WTC11 (cell line): Measurements from ENCODE around the gene TMEM253. TPM values are rescaled to one million over a fixed set of nuclear protein-coding genes. Genes with fewer than 3 reads are reported as not detected.

Experiments
- ATAC-seq: fragments of 200-7000 bp; cut with Tn5 transposase; 2 replicates; pipeline ENCODE4 v1.10.0; 2021; ENCODE audit warnings: mild to moderate bottlenecking, moderate library complexity
- CTCF ChIA-PET: fragments of 300-600 bp; sonication (Branson Sonifier 250); formaldehyde crosslinking; loops from one replicate; lab custom pipeline; 2021; ENCODE audit warnings: antibody characterized with exemption; lab: Charles Lee
- POLR2A ChIA-PET: fragments of 350-600 bp; sonication (Branson Sonifier 250); formaldehyde crosslinking; loops from one replicate; lab custom pipeline; 2021; ENCODE audit warnings: antibody characterized with exemption; lab: Charles Lee
- DNase-seq: peaks from one replicate; pipeline ENCODE4 v3.0.0; 2021; ENCODE audit warnings: low spot score
- H3K27ac Mint-ChIP-seq: 2 replicates; pipeline ENCODE4 v1.8.0; 2021; ENCODE audit warnings: mixed read lengths
- H3K27me3 Mint-ChIP-seq: 2 replicates; pipeline ENCODE4 v1.8.0; 2021; ENCODE audit warnings: low read depth, mild to moderate bottlenecking, moderate library complexity, mixed read lengths
- H3K36me3 Mint-ChIP-seq: 2 replicates; pipeline ENCODE4 v1.8.0; 2021; ENCODE audit warnings: mixed read lengths
- H3K4me1 Mint-ChIP-seq: 2 replicates; pipeline ENCODE4 v1.8.0; 2022; ENCODE audit warnings: mixed read lengths
- H3K4me3 Mint-ChIP-seq: 2 replicates; pipeline ENCODE4 v1.8.0; 2021; ENCODE audit warnings: mild to moderate bottlenecking, moderate library complexity, mixed read lengths
- H3K9me3 Mint-ChIP-seq: 2 replicates; pipeline ENCODE4 v1.8.0; 2021; ENCODE audit warnings: mixed read lengths
- ETV6 ChIP-seq: sonication (generic); formaldehyde crosslinking; IDR thresholded peaks from 2 replicates; pipeline ENCODE4 v1.8.1; 2022; ENCODE audit warnings: mild to moderate bottlenecking, missing genetic modification reagents
- GRHL2 ChIP-seq: fragments of 250-450 bp; sonication (Bioruptor Pico); IDR thresholded peaks from 2 replicates; pipeline ENCODE4 v1.8.0; 2022; ENCODE audit warnings: mild to moderate bottlenecking, moderate library complexity; ENCODE audit not compliant: insufficient replicate concordance, severe bottlenecking
- NFE2L1 ChIP-seq: sonication (generic); formaldehyde crosslinking; IDR thresholded peaks from 2 replicates; pipeline ENCODE4 v1.8.1; 2023; ENCODE audit warnings: missing genetic modification reagents
- NFYB ChIP-seq: sonication (generic); formaldehyde crosslinking; conservative IDR thresholded peaks from 2 replicates; pipeline ENCODE4 v1.8.0; 2022; ENCODE audit warnings: low read depth, missing genetic modification reagents
- NR3C1 ChIP-seq: sonication (generic); formaldehyde crosslinking; conservative IDR thresholded peaks from 2 replicates; pipeline ENCODE4 v1.8.1; 2023; ENCODE audit warnings: low read depth, mild to moderate bottlenecking, missing genetic modification reagents
- PRDM15 ChIP-seq: sonication (generic); formaldehyde crosslinking; IDR thresholded peaks from 2 replicates; pipeline ENCODE4 v1.8.0; 2022; ENCODE audit warnings: missing genetic modification reagents
- SP1 ChIP-seq: sonication (generic); formaldehyde crosslinking; conservative IDR thresholded peaks from 2 replicates; pipeline ENCODE4 v1.8.1; 2022; ENCODE audit warnings: missing genetic modification reagents
- TEAD4 ChIP-seq: sonication (generic); formaldehyde crosslinking; IDR thresholded peaks from 2 replicates; pipeline ENCODE4 v1.8.0; 2022; ENCODE audit warnings: mild to moderate bottlenecking, missing genetic modification reagents
- ZBTB21 ChIP-seq: sonication (generic); formaldehyde crosslinking; IDR thresholded peaks from 2 replicates; pipeline ENCODE4 v1.8.1; 2023; ENCODE audit warnings: mild to moderate bottlenecking, missing genetic modification reagents, borderline replicate concordance
- ZMAT4 ChIP-seq: fragments of 250-450 bp; sonication (Bioruptor Pico); IDR thresholded peaks from 2 replicates; pipeline ENCODE4 v1.9.0; 2021; ENCODE audit warnings: mild to moderate bottlenecking
- ZNF263 ChIP-seq: sonication (generic); formaldehyde crosslinking; IDR thresholded peaks from 2 replicates; pipeline ENCODE4 v1.8.1; 2022; ENCODE audit warnings: low read depth, mild to moderate bottlenecking, moderate library complexity, missing genetic modification reagents
- ZNF671 ChIP-seq: fragments of 250-450 bp; sonication (Bioruptor Pico); IDR thresholded peaks from 2 replicates; pipeline ENCODE4 v1.8.0; 2021; ENCODE audit warnings: mild to moderate bottlenecking
- total RNA-seq: library from RNA; stranded (reverse); gene quantifications from 3 replicates; pipeline ENCODE4 v1.2.3, GENCODE V29; 2021
- TF ChIP-seq, protein P1 (sequence below): fragments of 250-450 bp; sonication (Bioruptor Pico); IDR thresholded peaks from 2 replicates; pipeline ENCODE4 v1.9.0; 2021; ENCODE audit warnings: mild to moderate bottlenecking
- TF ChIP-seq, protein P2 (sequence below): sonication (generic); formaldehyde crosslinking; IDR thresholded peaks from 2 replicates; pipeline ENCODE4 v1.8.1; 2022; ENCODE audit warnings: low read depth, missing genetic modification reagents, borderline replicate concordance

The TMEM253 gene
- total RNA-seq, 1 experiment from 2014 or later, result 1.7 TPM

GRCh38 chr14:21092273-21093011 is 8.4 kb upstream of the TMEM253 start (continued):
- TF ChIP-seq ETV6 (CRISPR knock-in tag) (peak; percentile 97), NFYB (CRISPR knock-in tag) (peak; percentile 28; the same call in 1 of the 2 replicates), ZMAT4 (0 out of 2 replicates have a peak, but pooled peaks have one; percentile 3), PRDM15 (CRISPR knock-in tag) (peak; percentile 28; the same call in 1 of the 2 replicates), ZBTB21 (CRISPR knock-in tag) (no peak; the same call in none of the 2 replicates), ZNF263 (CRISPR knock-in tag) (no peak), GRHL2 (CRISPR knock-in tag) (no peak), NFE2L1 (CRISPR knock-in tag) (peak; percentile 88; the same call in 1 of the 2 replicates), TEAD4 (CRISPR knock-in tag) (no peak), ZNF671 (no peak)
- TF ChIP-seq, protein P1, sequence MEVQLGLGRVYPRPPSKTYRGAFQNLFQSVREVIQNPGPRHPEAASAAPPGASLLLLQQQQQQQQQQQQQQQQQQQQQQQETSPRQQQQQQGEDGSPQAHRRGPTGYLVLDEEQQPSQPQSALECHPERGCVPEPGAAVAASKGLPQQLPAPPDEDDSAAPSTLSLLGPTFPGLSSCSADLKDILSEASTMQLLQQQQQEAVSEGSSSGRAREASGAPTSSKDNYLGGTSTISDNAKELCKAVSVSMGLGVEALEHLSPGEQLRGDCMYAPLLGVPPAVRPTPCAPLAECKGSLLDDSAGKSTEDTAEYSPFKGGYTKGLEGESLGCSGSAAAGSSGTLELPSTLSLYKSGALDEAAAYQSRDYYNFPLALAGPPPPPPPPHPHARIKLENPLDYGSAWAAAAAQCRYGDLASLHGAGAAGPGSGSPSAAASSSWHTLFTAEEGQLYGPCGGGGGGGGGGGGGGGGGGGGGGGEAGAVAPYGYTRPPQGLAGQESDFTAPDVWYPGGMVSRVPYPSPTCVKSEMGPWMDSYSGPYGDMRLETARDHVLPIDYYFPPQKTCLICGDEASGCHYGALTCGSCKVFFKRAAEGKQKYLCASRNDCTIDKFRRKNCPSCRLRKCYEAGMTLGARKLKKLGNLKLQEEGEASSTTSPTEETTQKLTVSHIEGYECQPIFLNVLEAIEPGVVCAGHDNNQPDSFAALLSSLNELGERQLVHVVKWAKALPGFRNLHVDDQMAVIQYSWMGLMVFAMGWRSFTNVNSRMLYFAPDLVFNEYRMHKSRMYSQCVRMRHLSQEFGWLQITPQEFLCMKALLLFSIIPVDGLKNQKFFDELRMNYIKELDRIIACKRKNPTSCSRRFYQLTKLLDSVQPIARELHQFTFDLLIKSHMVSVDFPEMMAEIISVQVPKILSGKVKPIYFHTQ (CRISPR knock-in tag), result no peak
- TF ChIP-seq, protein P2, sequence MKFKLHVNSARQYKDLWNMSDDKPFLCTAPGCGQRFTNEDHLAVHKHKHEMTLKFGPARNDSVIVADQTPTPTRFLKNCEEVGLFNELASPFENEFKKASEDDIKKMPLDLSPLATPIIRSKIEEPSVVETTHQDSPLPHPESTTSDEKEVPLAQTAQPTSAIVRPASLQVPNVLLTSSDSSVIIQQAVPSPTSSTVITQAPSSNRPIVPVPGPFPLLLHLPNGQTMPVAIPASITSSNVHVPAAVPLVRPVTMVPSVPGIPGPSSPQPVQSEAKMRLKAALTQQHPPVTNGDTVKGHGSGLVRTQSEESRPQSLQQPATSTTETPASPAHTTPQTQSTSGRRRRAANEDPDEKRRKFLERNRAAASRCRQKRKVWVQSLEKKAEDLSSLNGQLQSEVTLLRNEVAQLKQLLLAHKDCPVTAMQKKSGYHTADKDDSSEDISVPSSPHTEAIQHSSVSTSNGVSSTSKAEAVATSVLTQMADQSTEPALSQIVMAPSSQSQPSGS (CRISPR knock-in tag), result no peak

DNA sequence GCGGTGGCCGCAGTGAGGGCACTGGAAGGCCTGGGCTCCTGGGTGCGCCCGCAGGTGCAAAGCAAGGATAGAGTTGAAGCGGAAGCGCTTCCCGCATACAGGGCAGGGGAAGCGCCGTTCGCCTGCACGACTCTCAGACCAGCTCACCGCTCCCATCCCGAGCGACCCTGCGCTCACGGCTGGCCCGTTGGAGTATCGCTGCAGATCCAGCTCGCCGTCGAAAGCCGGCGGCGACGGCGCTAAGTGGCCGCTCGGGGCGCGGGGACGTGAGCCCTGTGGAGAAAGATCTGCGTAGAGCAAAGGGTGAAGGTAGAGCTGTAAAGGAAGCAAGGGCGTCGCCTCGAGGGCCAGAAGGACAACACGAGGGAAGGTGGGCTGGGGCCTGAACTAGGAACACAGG is 7.8 kb upstream of the TMEM253 start:
- ATAC-seq, result no peak
- peaks cover 58% of the 10 kb centered on the region for H3K4me1 Mint-ChIP-seq
- no peaks in the 10 kb centered on the region for H3K9me3 Mint-ChIP-seq
- H3K4me3 Mint-ChIP-seq, result peak overlapping the region; percentile 66
- ChIA-PET CTCF (interaction anchor here (0.6 to 7.5 kb wide), 34 partner anchors 9 to 1765 kb away, joined by 3 to 321 read pairs (median 5); partner anchors contain the start of genes ARHGEF40, SLC39A2 and TMEM253), POLR2A (interaction anchor here (1.0 to 7.0 kb wide), 4 partner anchors 11 to 78 kb away, joined by 4 to 74 read pairs (median 25); partner anchors contain the start of gene ARHGEF40)
- peak overlapping the region; percentile 94 for H3K27ac Mint-ChIP-seq
- 0 out of 2 replicates have a peak, but pooled peaks have one; percentile 3 for TF ChIP-seq SP1
- no peak for TF ChIP-seq NR3C1
- peaks cover 42% of the 10 kb centered on the region for H3K36me3 Mint-ChIP-seq
- DNase-seq, result peak; percentile 36
- H3K27me3 Mint-ChIP-seq, result no peaks in the 10 kb centered on the region
